ENCODE measurements around the gene HAUS3.

Gene HAUS3, protein sequence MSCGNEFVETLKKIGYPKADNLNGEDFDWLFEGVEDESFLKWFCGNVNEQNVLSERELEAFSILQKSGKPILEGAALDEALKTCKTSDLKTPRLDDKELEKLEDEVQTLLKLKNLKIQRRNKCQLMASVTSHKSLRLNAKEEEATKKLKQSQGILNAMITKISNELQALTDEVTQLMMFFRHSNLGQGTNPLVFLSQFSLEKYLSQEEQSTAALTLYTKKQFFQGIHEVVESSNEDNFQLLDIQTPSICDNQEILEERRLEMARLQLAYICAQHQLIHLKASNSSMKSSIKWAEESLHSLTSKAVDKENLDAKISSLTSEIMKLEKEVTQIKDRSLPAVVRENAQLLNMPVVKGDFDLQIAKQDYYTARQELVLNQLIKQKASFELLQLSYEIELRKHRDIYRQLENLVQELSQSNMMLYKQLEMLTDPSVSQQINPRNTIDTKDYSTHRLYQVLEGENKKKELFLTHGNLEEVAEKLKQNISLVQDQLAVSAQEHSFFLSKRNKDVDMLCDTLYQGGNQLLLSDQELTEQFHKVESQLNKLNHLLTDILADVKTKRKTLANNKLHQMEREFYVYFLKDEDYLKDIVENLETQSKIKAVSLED

DNA sequence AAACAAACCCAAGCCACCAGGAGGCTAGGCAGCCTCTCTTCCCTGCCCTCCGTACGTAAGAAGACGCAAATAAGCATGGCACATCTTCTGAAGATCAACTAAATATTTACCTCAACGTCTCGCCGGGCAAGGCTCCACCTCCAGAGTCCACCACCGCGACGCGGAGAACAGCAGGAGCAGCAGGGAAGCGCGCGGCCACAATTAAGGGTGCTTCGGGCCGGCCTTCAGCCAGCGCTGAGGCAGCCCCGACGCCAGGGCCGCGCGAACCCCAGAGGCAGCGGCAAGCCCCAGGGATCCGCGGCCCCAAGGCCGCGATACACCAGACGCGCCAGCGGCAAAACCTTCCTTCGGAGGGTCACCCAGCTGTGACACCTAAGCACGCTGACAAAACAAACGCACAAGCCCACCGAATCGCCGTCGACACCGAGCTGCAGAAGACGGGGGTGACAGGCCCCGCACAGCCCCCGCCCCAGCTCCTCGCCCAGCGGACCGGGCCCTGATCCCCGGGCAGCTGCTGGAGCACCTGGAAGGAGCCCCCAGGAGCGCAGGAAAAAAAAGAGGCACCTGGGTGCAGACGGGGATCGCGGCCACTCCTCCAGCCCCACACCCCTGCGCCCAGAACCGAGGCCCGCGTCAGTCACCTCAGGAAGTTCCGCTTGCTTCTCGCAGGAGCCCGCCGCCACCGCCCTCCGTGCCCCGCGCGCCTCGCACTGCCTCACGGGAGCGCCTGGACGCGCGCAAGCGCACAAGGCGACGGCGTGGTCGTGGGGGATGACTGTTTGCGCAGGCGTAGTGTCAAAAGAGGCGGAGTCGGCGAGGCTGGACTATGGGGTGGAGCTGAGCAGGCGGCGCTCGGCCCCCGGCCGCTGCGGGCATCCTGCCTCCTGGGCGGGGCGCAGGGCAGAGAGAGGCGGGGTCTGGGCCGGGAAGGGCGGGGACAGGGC is at the start of gene HAUS3, which contains the start of gene POLN:
HAUS3 (minus strand) TSS at position 712 of the 944 bp plus-strand sequence. CDS start 1,175 bp downstream, outside the sequence.
POLN (minus strand) TSS at position 712 of the 944 bp plus-strand sequence. CDS start 12,890 bp downstream, outside the sequence.
- DNase-seq (ENCODE audit: low read depth), result peak; percentile 98

DNA sequence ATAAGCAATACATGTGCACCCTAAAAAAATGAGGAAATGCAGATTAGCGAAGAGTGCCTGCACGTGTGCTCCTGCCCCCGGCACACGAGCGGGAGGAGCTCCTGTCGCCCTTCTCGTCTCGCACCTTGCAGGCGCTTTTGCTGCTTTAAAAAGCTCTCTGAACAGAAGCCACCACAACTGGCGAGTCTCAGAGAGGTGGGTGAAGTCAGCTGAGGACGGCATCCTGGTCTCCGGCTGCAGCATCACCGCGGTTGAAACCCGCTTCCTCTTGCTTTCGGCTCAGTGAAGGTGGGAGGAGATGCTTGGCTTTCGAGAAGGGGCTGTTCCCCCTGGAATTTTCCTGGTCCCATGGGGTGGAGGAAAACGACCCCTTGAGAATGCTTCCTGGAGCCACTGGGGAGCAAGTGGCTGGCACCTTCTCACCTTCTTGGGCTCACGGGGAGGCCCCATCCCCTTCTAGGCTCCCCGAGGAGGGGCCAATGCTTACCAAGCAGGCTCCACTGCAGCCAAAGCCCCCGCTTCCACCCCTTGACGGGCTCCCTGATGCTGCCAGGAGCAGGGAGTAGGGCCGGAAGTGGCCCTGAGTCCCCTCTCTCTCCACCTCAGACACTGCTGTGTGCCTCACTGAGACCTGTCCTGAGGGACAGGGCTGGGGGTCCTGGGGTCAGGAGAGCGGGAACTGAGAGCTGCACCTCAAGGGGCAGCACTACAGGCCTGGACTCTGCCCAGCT is 49.2 kb upstream of the HAUS3 start:
- peak; percentile 67 for DNase-seq (ENCODE audit: low read depth)

DNA sequence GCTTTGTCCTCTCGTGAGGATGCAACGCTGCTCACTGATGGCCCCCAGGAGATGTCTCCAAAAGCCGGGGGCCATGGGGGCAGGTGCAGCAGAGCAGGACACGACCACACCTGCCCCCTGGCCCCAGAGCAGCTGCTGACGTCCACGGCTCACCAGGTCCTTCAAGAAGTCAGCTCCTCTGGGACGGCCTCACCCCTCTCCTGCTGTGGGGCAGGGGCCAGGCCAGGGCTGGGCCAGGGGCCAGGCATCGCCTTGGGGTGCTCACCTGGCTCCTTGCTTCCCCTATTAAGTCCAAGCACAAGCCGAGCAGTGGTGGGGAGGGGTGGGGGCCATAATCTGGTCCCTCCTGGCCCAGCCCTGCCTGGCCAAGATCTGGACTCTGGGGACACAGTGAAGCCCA is 48.6 kb upstream of the HAUS3 start:
- no peak for DNase-seq (ENCODE audit: low read depth)

DNA sequence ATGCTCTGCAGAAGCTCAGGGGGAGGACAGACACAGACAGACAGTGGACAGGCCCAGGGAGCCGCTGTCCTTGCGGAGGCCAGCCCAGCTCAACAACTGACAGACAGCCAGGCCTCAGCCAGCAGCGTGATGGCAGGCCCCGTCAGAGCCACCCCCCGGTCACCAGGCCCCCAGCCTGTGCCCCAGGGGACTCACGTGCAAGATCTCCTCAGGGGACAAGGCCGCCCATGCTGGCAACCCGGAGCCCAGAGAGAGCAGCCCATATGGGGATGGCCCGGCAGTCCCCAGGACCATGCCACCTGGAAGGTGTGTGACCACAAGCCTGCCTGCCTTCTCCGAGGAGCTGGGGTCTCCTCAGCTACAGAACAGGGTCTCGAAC is 48.0 kb upstream of the HAUS3 start:
- DNase-seq (ENCODE audit: low read depth), result no peak

DNA sequence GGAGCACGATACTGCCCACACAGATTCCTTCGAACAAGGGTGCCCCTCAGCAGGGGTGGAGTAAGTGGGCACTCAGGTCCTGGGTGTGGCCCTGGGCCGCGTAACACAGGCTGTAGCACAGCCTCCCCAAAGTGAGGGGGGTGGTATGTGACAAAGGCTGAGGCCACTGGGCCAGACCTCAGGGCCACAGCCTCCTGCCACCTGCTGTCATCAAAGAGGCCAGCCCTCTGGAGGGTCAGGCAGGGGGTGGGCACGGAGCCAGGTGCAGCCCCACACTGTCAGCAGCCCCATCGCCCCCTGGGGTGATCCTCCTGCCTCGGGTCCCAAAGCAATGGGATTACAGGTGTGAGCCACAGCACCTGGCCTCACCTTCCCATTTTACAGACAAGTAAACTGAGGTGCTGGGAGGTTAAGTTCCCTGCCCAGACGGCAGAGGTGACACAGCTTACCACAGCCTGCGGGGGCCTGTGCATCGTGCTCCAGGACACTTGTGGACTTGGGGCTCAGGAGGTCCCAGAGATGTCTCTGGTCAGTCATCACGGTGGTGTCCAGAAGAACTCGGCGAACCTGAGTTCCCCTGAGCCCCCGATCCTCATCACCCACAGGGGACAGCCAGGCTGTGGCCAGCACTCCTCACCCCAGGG is 47.5 kb upstream of the HAUS3 start:
- no peak for DNase-seq (ENCODE audit: low read depth)

DNA sequence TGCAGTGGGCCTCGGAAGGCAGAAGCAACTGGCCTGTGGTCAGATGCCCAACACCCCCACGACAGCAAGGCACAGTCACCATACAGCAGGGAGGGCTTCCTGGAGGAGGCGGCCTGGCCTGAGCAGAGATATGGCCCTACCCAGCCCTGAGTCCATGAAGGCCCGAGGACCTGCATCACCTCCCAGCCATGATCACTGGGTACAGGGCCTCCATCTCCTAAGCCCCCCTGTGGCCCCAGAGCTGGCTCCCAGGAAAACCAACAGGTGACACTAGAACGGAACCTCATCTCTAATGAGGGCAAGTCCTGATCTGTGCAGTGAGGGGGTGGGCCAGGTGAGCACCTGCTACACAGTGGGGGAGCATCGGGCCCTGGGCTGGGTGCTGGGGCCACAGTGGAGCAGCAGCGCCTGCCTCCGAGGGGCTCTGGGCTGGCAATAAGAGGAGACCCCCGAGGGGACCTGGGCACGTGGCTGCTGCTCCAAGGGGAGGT is 46.2 kb upstream of the HAUS3 start:
- DNase-seq (ENCODE audit: low read depth), result no peak

DNA sequence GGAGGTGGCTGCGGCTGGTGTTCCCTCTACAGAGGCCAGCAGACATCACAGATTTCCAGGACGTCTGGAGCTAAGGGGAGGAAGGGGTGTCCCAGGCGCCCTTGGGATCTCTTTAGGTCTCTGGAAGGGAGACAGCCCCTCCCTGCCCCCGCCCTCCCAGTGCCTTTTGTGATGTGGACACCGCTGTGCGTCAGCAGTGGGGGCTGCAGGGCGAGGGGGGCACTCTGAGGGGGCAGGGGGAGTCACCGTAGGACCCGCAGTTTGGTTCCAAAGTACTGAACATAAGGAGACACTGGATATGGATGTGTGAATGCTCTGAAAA is 45.6 kb upstream of the HAUS3 start:
- DNase-seq (ENCODE audit: low read depth), result no peak

DNA sequence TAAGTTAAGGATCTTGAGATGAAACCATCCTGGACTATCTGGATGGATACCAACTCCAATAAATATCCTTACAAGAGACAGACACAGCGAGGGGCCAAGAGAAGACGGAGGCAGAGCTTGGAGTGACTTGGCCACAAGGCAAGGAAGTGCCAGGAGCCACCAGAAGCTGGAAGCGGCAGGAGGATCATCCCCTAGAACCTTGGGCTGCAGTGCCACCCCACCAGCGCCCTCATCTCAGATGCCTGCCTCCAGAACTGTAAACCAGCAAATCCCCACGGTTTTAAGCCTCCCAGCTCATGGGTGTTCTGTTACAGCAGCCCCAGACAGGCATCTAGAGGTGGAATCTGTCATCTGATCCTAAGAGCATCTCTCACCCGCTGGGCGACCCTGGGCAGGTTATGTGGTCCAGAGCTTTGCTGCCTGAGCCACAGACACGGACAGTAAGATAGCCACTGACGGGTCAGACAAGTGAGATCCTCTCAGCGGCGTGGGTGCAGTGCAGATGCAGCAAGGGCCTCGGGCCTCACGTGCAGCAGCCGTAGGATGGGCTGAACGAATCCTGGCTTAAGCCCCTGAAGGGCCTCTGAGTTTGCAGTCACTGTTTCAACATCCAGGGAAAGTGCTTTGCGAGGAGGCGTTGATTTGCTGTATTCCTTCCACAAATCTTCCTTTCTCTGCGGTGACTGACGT is 45.1 kb upstream of the HAUS3 start:
- no peak for DNase-seq (ENCODE audit: low read depth)

DNA sequence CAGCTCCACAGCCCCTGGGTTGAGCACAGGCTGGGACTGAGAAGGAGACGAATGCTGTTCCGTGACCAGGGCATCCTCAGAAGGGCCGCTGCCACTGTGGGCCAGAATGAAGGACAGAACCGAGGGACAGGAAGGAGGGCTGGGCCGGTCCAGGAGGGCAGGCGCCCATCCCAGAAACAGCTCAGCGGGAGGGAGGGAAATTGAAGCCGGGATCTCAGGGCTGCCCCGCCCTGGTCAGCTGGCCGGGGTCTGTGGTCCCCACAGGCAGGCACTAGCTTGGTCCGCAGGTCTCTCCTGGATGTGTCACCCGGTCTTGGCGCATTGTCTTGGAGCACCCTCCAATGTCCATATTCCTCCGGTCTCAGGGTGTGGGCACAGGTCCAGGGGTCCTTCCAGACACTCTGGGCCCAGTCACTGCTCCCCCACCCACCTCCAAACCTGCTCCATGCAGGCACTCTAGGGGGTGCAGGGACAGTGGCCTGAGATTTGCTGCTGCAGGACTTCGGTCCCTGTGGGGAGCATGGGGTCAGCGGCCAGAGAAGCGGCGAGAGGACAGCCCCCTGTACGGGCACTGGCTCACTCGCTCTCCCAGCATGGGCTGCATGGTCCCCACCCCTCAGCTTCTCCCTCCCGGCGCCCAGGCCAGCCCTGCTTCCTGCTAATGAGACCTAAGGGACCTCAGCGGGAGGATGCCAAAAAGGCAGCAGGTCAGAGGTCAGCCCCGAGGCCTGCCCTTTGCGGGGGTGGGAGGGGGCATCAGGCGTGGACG is 43.9 kb upstream of the HAUS3 start:
- DNase-seq (ENCODE audit: low read depth), result no peak

DNA sequence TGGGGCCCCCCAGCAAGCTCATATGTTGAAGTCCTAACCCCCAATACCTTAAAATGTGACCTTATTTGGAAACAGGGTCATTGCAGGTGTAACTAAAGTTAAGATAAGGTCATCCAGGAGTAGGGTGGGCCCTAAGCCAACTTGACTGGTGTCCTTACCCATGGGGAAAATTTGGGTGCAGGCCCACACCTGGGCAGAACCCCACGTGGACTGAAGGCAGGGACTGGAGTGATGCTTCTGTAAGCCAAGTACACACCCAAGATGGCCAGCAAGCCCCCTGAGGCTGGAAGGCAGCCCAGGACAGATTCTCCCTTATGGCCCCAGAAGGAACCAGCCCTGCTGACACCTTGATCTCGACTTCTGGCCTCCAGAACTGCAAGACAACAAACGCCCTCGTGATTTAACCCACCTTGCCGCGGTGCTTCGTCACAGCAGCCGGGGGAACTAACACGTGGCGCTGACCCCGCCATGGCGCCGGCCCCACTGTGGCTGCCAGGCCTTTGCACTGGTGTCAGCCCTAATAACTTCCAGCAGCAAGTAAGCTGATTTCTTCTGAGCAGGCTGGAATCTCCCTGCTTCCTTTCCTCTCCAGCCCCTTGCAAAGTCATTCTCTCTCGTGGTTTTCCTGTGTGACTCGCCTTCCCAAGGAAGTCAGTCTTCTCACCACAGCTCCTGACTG is 43.2 kb upstream of the HAUS3 start:
- DNase-seq (ENCODE audit: low read depth), result no peak

DNA sequence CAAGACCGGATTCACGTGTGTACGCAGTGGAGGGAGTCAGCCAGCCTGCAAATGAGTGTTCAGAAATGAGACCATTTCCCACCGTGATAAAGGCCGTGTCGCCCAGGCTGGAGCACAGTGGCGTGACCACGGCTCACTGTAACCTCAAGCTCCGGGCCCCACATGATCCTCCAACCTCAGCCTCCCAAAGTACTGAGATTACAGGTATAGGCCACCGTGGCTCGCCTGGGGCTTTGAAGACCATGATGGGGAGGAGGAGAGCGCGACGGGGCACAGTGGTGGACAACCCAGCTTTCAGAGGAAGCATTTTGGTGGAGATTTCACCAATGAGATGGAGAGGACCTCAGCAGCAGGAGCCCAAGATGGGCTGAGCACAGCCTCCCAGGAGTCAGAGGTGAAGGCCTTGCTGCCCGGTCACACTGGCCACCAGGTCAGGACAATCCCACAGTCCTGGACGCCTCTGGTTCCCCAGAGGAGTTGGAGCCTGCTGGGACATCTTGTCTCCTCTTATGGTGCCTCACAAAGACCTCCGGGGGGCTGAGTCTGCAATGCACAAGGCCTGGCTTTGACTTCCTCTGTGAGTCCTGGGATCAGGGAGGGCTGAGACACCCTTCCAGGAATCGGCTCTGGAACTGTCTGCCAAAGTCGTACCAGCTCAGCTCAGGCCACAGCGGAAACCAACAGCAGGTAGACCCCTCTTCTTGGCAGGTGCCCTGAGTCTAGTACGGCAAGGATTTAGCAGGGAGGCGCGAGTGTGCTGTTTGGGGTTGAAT is 42.4 kb upstream of the HAUS3 start:
- DNase-seq (ENCODE audit: low read depth), result no peak

DNA sequence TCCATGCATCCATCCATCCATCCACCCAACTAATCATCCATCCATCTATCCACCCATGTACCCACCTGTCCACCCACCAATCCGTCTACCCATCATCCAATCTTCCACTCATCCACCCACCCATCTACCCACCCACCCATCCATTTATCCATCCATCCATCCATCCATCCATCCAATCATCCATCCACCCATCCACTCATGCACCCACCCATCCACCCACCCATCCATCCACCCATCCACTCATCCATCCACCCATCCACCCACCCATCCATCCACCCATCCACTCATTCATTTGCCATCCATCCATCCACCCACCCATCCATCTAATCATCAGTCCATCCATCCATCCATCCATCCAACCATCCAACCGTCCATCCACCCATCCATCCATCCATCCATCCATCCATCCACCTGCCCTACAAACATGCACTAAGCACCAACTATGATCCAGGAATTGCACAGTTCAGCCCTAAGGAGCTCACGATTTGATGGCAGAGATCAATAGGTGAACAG is 41.3 kb upstream of the HAUS3 start:
- no peak for DNase-seq (ENCODE audit: low read depth)

DNA sequence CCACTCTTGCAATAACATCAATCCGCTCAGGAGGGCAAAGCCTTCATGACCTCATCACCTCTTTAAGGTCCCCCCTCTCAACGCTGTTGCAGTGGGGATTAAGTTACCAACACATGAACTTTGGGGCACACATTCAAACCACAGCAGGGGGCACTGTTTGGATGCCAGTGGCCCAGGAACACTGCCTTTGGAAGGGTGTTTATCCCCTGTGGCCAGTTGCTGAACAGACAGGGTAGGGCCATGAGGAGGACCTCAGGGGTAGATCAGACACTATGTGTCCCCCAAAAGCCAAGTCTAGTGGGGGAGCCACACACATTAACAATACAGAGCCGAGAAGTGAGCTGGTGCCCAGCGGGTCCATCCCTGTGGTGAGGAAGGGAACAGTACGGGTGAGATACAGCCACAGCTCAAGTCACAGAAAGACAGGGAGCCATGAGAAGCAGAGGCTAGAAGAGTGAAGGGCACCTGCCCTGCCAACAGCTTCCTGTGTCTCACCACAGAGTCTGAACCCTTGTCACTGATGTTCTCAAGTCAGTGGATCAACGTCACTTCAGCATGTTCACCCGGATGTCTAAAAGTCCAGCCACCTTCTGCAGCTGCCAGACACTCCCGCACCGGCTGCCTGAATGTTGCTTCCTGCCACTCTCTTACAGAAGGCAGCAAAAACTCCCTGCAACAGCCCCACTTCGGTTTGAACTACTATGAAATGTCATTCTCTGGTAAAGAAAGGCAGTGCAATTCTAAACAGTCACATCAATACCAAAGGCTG is 39.8 kb upstream of the HAUS3 start:
- DNase-seq (ENCODE audit: low read depth), result peak; percentile 71

DNA sequence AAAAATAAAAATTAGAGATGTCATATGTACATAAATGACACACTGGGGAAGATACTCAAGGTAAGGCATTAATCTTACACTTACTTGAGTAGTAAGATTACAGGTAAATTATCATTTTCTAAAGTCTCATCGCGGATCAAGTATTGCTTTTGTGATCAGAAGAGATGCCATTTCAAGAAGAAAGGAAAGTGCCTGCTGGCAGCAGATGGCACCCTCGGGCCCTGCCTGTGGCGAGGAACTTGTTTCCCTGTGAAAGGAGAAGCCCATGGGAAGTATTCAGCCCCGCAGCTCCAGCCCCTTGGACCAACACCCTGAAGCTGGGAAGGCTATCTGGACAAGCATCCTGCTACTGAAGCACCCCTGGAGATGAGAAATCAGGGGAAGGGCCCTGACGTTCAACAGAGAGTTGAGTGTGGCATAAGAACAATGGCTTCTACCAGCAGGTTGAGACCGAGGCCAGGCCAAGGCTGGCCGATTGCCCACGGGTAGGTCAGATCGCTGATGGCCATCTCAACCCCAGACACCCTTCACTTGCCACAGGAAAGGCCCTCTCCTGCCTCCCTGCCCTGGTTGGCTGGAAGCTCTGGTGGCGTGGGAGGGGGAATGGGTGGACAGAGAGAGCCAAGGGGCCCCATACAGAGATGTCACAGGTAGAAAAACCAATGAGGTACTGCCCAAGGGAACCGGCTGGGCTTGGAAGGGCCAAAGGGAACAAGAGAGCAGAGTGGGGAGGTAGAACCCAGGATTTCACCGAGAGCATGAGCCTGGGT is 38.8 kb upstream of the HAUS3 start:
- DNase-seq (ENCODE audit: low read depth), result no peak

DNA sequence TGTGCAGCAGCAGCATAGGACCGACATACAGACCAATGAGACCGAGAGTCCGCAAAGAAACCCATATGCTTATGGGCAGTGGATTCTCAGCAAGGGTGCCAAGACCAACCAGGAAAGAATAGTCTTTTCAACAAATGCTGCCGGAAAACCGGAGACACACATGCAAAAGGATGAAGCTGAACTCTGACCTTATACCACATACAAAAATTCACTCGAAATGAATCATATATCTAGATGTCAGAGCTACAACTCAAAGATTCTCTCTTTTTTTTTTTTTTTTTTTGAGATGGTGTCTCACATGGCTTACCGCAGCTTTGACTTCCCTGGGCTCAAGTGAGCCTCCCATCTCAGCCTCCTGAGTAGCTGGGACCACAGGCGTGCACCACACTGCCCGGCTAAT is 36.0 kb upstream of the HAUS3 start:
- DNase-seq (ENCODE audit: low read depth), result no peak

DNA sequence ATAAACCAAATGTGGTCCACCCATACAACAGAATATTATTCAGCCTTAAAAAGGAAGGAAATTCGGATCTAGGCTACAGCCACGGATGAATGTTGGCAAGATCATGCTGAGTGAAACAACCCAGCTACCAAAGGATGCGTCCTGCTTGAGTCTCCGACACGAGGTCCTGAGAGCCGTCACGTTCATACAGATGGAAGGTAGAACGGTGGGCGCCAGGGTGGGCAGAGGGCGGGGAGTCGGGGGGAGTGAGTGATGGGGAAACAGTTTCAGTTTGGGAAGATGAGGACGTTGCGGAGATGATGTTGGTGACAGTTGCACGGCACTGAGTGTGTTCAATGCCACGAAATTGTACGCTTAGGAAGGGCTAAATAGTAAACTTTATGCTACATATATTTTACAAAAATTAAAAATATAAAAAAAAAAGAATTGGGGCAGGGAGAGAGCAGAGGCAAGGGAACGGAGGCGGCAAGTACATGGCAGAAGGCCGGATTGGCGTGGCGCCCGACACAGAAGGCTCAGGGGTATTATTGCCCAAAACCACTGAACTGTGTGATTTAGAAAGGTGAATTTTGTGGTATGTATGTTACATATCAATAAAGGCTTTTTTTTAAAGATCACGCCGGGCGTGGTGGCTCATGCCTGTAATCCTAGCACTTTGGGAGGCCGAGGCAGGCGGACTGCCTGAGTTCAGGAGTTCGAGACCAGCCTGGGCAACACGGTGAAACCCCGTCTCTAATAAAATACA is 34.8 kb upstream of the HAUS3 start:
- DNase-seq (ENCODE audit: low read depth), result no peak
